ENCODE results near the gene CLCNKA. TPM values are rescaled to one million over a fixed set of nuclear protein-coding genes. Genes with fewer than 3 reads are reported as not detected.

CLCNKA gene
- polyA plus RNA-seq, 1 donor (not counting 4 experiments of a cell fraction or from before 2014, with no cell fraction given) = not detected

DNA sequence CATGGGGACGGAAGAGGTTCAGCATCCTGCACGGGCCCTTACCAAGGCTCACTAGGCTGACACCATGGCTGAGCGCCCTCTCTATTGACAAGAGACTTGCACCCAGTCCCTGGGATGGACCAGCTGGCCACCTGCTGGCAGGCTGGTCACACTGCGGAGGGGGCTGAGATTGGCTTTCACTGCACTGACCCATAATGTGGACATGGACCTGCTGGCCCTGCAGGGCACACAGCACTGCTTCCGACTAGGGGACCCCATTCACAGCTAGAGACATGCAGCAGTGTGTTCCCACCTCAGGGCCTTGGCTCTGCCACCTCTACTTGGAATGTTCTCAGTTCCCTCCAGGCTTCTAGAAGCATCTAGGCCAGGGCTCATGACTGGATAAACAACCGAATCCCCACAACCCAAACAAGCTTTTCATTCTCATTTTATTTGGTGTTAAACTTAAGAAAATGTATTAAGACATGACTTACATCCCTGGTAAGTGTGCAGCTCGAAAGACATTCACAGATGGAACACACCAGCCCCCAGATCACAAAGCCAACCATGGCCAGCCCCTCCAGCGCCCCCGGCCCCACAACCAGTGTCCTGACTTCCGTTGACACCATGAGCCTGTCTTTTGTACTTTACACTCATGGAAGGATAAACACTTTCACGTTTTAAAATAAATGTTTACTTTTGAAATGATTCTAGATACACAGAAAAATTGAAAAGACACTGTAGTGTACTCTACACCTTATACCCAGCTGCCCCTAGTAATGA, 27.1 kb upstream of the CLCNKA start:
- Histone ChIP-seq H3K4me3 (ENCODE audit: control insufficient read depth in 2 of 3, extremely low read depth in 1 of 3, insufficient read depth in 2 of 3, low read depth in 1 of 3, low read length in 3 of 3) (no peak overlapping the region), H4K20me1 (ENCODE audit: control insufficient read depth, extremely low read depth, insufficient read depth, low read length) (no peaks in the 10 kb centered on the region), H3K4me2 (ENCODE audit: control insufficient read depth, extremely low read depth, insufficient read depth, low read depth, low read length) (no peak overlapping the region), H3K9me1 (ENCODE audit: control insufficient read depth, extremely low read depth, insufficient read depth, low read length) (no peaks in the 10 kb centered on the region), H2AFZ (ENCODE audit: control insufficient read depth, low read length) (no peak overlapping the region), H3K9me3 (ENCODE audit: control insufficient read depth, low read depth, low read length) (no peaks in the 10 kb centered on the region), H3K27ac (ENCODE audit: control insufficient read depth, insufficient read depth, low read length) (no peak overlapping the region), H3K4me1 (ENCODE audit: control insufficient read depth, extremely low read depth, insufficient read depth, low read length) (no peaks in the 10 kb centered on the region), H3K79me2 (ENCODE audit: control insufficient read depth, insufficient read depth, low read length) (no peaks in the 10 kb centered on the region), H3K27me3 (ENCODE audit: control insufficient read depth, extremely low read depth, insufficient read depth, low read length) (no peaks in the 10 kb centered on the region), H3K9ac (ENCODE audit: control insufficient read depth, extremely low read depth, insufficient read depth, low read length) (no peak overlapping the region), H3K36me3 (ENCODE audit: control insufficient read depth in 2 of 2, extremely low read depth in 1 of 2, insufficient read depth in 2 of 2, low read length in 2 of 2) (no peaks in the 10 kb centered on the region)
- no peak for DNase-seq (ENCODE audit: low read depth, low spot score)
- peak; percentile 75 to 95 (median 92) for TF ChIP-seq CTCF (optimal IDR thresholded peaks at IDR 0.05 in 1 of 3, IDR thresholded peaks at IDR 0.05 in 1 of 3, conservative IDR thresholded peaks at IDR 0.05 in 1 of 3; ENCODE audit: extremely low read depth in 1 of 3, insufficient read depth in 2 of 3, low read length in 3 of 3)
- TF ChIP-seq EZH2 (IDR thresholded peaks at IDR 0.05; ENCODE audit: low read length) = no peak
- FAIRE-seq = no peak
- dilution Hi-C loops (cut with MboI; ENCODE audit: extremely low pct_ligation_motif_present, low sequenced_read_pairs) = no loop called here

DNA sequence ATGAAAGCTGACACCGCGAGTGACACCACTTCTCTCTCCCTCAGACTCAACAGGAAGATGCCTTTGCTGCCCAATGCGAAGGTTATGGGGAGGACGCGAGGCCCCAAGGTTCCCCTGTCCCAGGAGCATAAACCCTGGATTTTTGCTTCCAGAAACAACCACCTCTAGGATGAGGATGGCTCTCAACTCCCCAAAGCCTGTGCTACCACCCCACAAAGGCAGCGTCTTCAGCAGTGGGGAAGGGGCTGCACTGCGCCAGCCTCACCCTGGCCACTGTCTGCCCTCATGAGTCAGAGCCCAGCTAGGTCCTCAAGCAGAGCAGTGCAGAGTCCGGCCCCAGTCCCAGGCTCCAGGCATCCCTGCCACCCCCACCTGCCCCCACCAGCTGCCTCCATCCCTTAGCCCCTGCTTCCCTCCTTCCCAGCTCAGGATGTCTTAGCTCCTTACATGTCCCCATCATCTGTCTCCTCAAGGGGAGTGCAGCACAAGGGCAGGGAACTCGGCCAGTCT, 24.7 kb upstream of the CLCNKA start:
- Histone ChIP-seq H3K27me3 (ENCODE audit: control insufficient read depth, extremely low read depth, insufficient read depth, low read length) (no peaks in the 10 kb centered on the region), H3K9me3 (ENCODE audit: control insufficient read depth, low read depth, low read length) (no peaks in the 10 kb centered on the region), H2AFZ (ENCODE audit: control insufficient read depth, low read length) (no peak overlapping the region), H3K4me3 (ENCODE audit: control insufficient read depth in 2 of 3, extremely low read depth in 1 of 3, insufficient read depth in 2 of 3, low read depth in 1 of 3, low read length in 3 of 3) (no peak overlapping the region), H3K4me1 (ENCODE audit: control insufficient read depth, extremely low read depth, insufficient read depth, low read length) (no peaks in the 10 kb centered on the region), H3K36me3 (ENCODE audit: control insufficient read depth in 2 of 2, extremely low read depth in 1 of 2, insufficient read depth in 2 of 2, low read length in 2 of 2) (no peaks in the 10 kb centered on the region), H3K4me2 (ENCODE audit: control insufficient read depth, extremely low read depth, insufficient read depth, low read depth, low read length) (no peak overlapping the region), H3K9me1 (ENCODE audit: control insufficient read depth, extremely low read depth, insufficient read depth, low read length) (no peaks in the 10 kb centered on the region), H3K27ac (ENCODE audit: control insufficient read depth, insufficient read depth, low read length) (no peak overlapping the region), H3K79me2 (ENCODE audit: control insufficient read depth, insufficient read depth, low read length) (no peaks in the 10 kb centered on the region), H4K20me1 (ENCODE audit: control insufficient read depth, extremely low read depth, insufficient read depth, low read length) (no peaks in the 10 kb centered on the region), H3K9ac (ENCODE audit: control insufficient read depth, extremely low read depth, insufficient read depth, low read length) (no peak overlapping the region)
- TF ChIP-seq EZH2 (IDR thresholded peaks at IDR 0.05; ENCODE audit: low read length) (no peak), CTCF (optimal IDR thresholded peaks at IDR 0.05 in 1 of 3, IDR thresholded peaks at IDR 0.05 in 1 of 3, conservative IDR thresholded peaks at IDR 0.05 in 1 of 3; ENCODE audit: extremely low read depth in 1 of 3, insufficient read depth in 2 of 3, low read length in 3 of 3) (no peak)
- FAIRE-seq = no peak
- dilution Hi-C loops (cut with MboI; ENCODE audit: extremely low pct_ligation_motif_present, low sequenced_read_pairs) = no loop called here
- no peak for DNase-seq (ENCODE audit: low read depth, low spot score)
